ENCODE data around the gene KIRREL3.
A peak's percentile ranks its signal among the peaks of the same experiment; 100 is the strongest.

KIRREL3 gene

DNA sequence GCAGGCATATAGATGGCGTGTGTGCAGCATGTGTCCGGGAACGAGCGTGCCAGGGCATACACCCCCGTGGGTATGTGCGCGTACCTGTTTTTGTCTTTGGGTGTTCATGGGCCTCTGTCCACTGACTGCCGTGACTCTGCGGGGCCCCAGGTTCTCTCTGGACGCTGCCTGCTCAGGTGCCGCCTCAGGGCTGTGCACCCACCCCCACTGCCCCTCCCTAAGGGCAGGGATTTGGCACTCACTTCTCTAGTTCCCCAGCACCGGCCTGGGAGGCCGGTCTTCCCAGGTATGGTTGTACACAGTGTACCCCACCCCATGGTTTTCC, 533.6 kb downstream of the KIRREL3 start:
- H3K27ac ChIP-seq = no peak overlapping the region
- TF ChIP-seq, protein P1, sequence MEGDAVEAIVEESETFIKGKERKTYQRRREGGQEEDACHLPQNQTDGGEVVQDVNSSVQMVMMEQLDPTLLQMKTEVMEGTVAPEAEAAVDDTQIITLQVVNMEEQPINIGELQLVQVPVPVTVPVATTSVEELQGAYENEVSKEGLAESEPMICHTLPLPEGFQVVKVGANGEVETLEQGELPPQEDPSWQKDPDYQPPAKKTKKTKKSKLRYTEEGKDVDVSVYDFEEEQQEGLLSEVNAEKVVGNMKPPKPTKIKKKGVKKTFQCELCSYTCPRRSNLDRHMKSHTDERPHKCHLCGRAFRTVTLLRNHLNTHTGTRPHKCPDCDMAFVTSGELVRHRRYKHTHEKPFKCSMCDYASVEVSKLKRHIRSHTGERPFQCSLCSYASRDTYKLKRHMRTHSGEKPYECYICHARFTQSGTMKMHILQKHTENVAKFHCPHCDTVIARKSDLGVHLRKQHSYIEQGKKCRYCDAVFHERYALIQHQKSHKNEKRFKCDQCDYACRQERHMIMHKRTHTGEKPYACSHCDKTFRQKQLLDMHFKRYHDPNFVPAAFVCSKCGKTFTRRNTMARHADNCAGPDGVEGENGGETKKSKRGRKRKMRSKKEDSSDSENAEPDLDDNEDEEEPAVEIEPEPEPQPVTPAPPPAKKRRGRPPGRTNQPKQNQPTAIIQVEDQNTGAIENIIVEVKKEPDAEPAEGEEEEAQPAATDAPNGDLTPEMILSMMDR (conservative IDR thresholded peaks at IDR 0.05) = no peak

DNA sequence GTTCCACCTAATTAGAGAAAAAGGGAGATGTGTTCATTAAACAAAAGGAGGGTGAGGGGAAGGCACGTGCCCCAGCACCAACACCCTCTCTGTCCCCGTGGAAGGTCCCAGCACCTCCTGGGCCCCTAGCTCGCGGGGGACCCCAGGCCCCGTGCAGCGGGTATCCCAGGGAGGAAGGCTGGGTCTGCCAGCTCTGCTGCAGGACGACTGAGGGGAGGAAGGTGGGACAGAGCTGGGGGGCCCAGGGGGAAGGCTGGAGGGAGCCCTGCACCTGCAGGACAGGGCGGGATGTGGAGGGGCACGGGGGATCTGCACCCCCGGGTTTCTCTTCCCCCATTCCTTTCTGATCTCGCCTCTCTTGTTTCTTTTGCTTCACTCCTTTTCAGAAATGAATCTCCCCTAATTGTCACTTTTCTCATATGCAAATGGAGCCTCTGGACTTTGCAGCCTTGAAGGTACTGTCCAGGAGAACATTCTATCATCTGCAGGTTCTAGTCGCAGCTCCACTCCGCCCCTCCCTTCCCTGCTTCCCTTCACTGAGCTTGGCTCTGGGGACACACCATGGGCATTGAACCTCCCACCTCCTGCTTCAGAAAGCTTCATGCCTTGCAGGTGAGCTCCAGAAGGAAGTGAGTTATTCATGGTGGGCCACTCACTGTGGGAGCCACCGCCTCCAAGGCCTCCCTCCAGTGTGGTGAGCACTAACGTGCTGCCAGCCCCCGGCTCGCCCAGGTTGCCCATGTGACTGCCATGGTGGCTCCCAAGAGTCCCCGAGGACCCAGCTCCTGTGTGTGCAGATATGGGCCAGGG, 534.1 kb downstream of the KIRREL3 start:
- peak overlapping the region; percentile 31; the same call in 1 of the 2 replicates for H3K27ac ChIP-seq
- TF ChIP-seq, protein P1 (conservative IDR thresholded peaks at IDR 0.05) = no peak

DNA sequence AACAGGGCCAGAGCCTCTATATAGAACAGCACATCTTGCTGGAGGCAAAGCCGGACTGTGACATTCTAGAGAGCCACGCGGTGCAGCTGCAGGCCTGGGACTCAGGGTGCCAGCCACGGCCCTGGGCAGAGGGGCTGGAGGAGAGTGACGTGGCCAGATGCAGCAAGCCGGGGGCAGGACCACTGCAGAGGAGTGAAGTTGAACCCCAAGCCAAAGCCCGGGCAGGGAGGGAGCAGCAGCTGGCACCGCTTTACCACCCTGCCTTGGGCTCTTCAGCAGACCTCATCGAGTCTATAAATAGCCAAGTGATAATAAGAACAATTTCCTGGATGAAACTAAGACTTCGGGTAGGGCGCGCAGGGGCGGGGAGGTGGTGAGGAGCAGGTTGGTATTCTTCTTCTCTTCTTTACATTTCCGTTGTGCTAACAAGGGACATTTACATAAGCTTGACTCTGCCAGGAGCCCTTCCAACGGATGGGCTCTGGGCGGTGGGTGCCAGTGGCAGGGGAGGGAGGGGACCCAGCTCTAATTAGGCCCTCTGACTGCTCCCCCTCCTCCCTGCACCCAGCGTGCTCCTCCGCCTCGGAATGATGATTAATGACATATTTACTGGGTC, 534.9 kb downstream of the KIRREL3 start:
- TF ChIP-seq, protein P1 (conservative IDR thresholded peaks at IDR 0.05) = no peak
- peak overlapping the region; percentile 31; the same call in 1 of the 2 replicates for H3K27ac ChIP-seq

DNA sequence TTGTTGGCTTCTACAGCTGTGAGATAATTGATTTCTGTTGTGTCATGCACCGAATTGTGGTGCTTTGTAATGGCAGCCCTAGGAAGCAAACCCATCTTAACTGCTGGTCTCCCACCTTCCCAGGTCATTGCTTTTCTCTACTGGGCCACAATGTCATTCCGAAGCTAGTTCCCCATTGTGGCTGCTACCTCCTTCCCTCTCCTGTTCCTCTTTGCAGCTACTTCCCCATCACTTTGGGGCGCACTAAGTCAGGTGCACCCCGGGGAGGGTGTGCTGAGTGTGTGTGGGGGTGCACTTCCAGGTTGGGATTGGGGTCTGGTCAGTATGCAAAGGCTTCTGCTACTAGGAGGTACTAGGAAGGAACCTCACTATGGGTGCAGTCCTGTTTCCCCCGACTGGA, 535.8 kb downstream of the KIRREL3 start:
- TF ChIP-seq, protein P1 (conservative IDR thresholded peaks at IDR 0.05) = no peak
- no peak overlapping the region; the same call in 1 of the 2 replicates for H3K27ac ChIP-seq

DNA sequence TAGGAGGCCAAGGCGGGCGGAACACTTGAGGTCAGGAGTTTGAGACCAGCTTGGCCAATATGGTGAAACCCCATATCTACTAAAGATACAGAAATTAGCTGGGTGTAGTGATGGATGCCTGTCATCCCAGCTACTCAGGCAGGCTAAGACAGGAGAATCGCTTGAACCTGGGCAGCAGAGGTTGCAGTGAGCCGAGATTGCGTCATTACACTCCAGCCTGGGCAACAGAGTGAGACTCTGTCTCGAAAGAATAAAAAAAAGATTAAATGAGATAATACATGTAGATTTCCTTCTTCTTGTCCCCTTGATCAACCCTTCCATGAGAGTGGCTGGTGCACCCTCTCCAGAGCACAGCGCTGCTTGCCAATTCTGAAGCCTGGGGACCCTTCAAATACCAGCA, 538.1 kb downstream of the KIRREL3 start:
- H3K27ac ChIP-seq = no peak overlapping the region
- TF ChIP-seq, protein P1 (conservative IDR thresholded peaks at IDR 0.05) = no peak

DNA sequence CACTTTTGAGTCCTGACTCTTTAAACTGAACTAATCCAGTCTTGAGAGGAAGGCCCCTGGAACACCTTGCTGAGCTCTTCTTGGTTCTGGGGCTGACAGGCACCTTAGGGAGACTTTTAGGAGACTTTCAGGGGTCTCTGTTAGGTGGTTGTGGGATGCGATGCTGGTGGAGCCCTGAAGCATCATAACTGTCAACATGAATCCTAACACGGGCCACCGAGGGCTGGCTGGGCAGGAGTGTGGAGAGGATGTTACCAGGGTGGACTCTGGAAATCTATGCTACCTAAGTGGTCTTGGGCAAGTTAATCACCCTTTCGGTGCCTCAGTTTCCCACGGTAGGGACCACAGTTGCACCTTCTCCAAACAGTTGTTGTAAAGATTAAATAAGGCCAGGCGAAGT, 538.6 kb downstream of the KIRREL3 start:
- no peak overlapping the region for H3K27ac ChIP-seq
- TF ChIP-seq, protein P1 (conservative IDR thresholded peaks at IDR 0.05) = no peak

- TF ChIP-seq, protein P1 (conservative IDR thresholded peaks at IDR 0.05) = no peak
Observed at GRCh38 chr11:126461096-126461440, 539.5 kb downstream of the KIRREL3 start.

More at GRCh38 chr11:126461096-126461440, 539.5 kb downstream of the KIRREL3 start:
- H3K27ac ChIP-seq = no peak overlapping the region
